ENCODE results near the gene TRIM15. TPM values are rescaled to one million over a fixed set of nuclear protein-coding genes. Genes with fewer than 3 reads are reported as not detected.

Gene TRIM15
- total and polyA plus RNA-seq, 10 of the 15 experiments (the other 5 are each of a cell fraction or from before 2014, with no cell fraction given), result 0.29 TPM; not detected in 9

DNA sequence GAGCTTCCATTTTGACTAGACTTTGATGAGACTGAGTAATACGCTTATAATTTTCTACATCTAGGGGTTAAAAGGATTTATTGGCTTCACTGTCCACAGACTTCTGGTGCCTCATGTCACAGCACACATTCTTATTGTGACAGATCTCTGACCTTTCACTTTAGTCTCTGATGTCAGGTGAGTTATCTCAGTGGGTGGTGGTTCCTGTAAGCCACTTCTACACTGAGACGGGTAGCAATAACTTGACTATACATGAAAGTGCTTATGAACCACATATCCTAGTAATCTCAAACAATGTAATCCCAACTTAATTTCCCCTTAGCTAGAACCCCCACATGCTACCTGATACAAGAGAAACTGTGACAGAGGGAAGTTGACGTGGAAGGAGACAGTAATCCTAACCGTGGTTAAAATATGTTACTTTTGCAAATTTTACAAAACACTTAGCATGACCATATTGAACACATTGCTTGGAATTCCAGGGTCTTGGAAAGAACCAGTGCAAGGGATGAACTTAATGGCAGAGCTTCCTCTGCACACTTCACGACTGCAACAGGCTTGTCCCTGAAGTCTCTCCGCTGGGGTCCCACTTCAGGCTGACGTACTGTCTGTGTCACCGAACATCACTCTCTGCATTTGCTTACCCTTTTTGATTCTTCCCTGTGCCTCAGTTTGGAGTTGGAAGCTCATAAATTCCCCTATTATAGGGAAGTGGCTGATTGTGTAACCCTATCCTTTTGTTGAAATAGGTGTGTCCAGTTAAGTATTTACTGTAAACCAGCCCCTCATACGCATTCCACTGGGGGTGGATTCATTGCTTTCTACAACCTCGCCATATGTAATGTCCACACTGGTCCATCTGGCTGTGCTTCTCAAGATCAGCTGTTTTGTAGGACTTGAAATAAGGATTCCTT, 33.8 kb upstream of the TRIM15 start:
- H3K4me3 ChIP-seq, result no peak overlapping the region
- H3K4me2 ChIP-seq (ENCODE audit: control insufficient read depth, insufficient read depth), result no peak overlapping the region
- TF ChIP-seq YY1 (IDR thresholded peaks at IDR 0.05; ENCODE audit: low read depth, low read length) (no peak), IKZF1 (conservative IDR thresholded peaks at IDR 0.05) (0 out of 2 replicates have a peak, but pooled peaks have one; percentile 12)
- no peak overlapping the region for H3K9ac ChIP-seq (ENCODE audit: control insufficient read depth, insufficient read depth, low read length)
- H3K36me3 ChIP-seq (ENCODE audit: control insufficient read depth in 2 of 2, insufficient read depth in 2 of 2, low read length in 1 of 2), result no peaks in the 10 kb centered on the region
- no TSS peak for BruUV-seq (replicated peaks)
- POLR2A ChIA-PET, result interaction anchor here (1.8 to 4.2 kb wide), 3 partner anchors 23 to 33 kb away, joined by 4 to 41 read pairs (median 8); no protein-coding TSS in a partner anchor
- 64% methylated on average over 10 of the region's 10 CpGs for WGBS (ENCODE audit: insufficient coverage, insufficient replicate concordance, low lambda C conversion rate, missing lambda C conversion rate)
- no peak for FAIRE-seq
- in situ Hi-C loops (cut with MboI), result no loop called here
- CTCF ChIA-PET, result interaction anchor here (1.2 to 8.5 kb wide), 9 partner anchors 14 to 76 kb away, joined by 3 to 561 read pairs (median 11); partner anchors contain the start of genes POLR1H and TRIM31
- SMC1A ChIA-PET (ENCODE audit: uncharacterized antibody, unreplicated experiment), result interaction anchor here (1.1 to 18.7 kb wide), 6 partner anchors 10 to 71 kb away, joined by 3 to 647 read pairs (median 4); partner anchors contain the start of genes PPP1R11 and TRIM31
- no peaks in the 10 kb centered on the region for H4K20me1 ChIP-seq (ENCODE audit: control insufficient read depth, insufficient read depth)
- ATAC-seq, result no peak
- H3K4me1 ChIP-seq (ENCODE audit: control insufficient read depth, insufficient read depth, low read length), result peaks cover 5% of the 10 kb centered on the region
- no peak overlapping the region for H2AFZ ChIP-seq (ENCODE audit: control insufficient read depth, low read depth, low read length)
- H3K9me3 ChIP-seq (replicated peaks; ENCODE audit: control insufficient read depth, insufficient read depth, low read length), result no peaks in the 10 kb centered on the region
- no peaks in the 10 kb centered on the region for H3K79me2 ChIP-seq (ENCODE audit: control insufficient read depth, insufficient read depth, low read length)
- no peak overlapping the region for H3K27ac ChIP-seq (ENCODE audit: control insufficient read depth, insufficient read depth)
- intact Hi-C loops (cut with micrococcal nuclease; ENCODE audit: unreplicated experiment), result loop anchor here (2.0 kb wide), 1 partner anchor 41 kb away; no protein-coding TSS in a partner anchor
- DNase-seq (ENCODE audit: low read depth, low spot score), result no peak
- RAD21 ChIA-PET (ENCODE audit: unreplicated experiment), result interaction anchor here (0.9 to 8.5 kb wide), 7 partner anchors 10 to 69 kb away, joined by 3 to 333 read pairs (median 4); partner anchors contain the start of genes POLR1H, PPP1R11 and TRIM31
- H3K27me3 ChIP-seq (replicated peaks in 1 of 2; ENCODE audit: control insufficient read depth in 2 of 2, insufficient read depth in 2 of 2, low read length in 1 of 2), result peaks cover 4 to 9% of the 10 kb centered on the region in 2 experiments

DNA sequence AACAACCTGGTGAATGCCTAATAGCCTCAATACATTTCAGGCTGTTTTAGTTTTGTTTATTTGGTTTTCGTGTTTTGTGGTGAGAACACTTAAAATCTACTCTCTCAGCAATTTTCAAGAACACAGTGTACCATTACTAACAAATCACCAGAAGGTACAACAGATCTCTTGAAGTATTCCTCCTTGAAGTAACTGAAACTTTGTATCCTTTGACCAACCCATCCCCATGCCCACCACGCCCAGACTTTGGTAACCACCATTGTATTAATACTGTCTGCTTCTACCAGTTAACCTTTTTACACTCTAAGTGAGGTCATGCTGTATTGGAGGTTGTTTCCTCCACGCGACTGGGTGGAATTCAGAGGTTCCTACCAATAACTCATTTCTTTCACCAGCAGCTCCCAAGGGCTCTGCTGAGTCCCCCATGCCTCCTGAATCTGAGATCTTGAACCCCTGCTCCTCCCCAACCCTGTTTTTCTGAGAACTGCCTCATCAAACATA, 33.1 kb upstream of the TRIM15 start:
- no peaks in the 10 kb centered on the region for H3K9me3 ChIP-seq (replicated peaks; ENCODE audit: control insufficient read depth, insufficient read depth, low read length)
- ChIA-PET CTCF (interaction anchor here (1.2 to 8.5 kb wide), 20 partner anchors 8 to 166 kb away, joined by 3 to 561 read pairs (median 8); partner anchors contain the start of genes POLR1H and TRIM31), POLR2A (interaction anchor here (0.6 to 4.2 kb wide), 5 partner anchors 21 to 69 kb away, joined by 3 to 41 read pairs (median 4); partner anchors contain the start of gene POLR1H), SMC1A (ENCODE audit: uncharacterized antibody, unreplicated experiment) (interaction anchor here (1.0 to 18.7 kb wide), 14 partner anchors 8 to 92 kb away, joined by 3 to 647 read pairs (median 4); partner anchors contain the start of genes PPP1R11 and TRIM31), RAD21 (ENCODE audit: unreplicated experiment) (interaction anchor here (1.0 to 8.5 kb wide), 9 partner anchors 8 to 93 kb away, joined by 3 to 333 read pairs (median 4); partner anchors contain the start of genes POLR1H, PPP1R11 and TRIM31)
- no peak overlapping the region; the same call in 1 of the 2 replicates for H3K4me2 ChIP-seq (ENCODE audit: control insufficient read depth, insufficient read depth)
- H3K27me3 ChIP-seq (replicated peaks in 1 of 2; ENCODE audit: control insufficient read depth in 2 of 2, insufficient read depth in 2 of 2, low read length in 1 of 2), result peaks cover 4 to 10% of the 10 kb centered on the region in 2 experiments
- H3K36me3 ChIP-seq (ENCODE audit: control insufficient read depth in 2 of 2, insufficient read depth in 2 of 2, low read length in 1 of 2), result no peaks in the 10 kb centered on the region
- ATAC-seq (peak; percentile 15; the same call in 2 of the 3 replicates), FAIRE-seq (no peak), DNase-seq (ENCODE audit: low read depth, low spot score) (no peak)
- WGBS (ENCODE audit: insufficient coverage, insufficient replicate concordance, low lambda C conversion rate, missing lambda C conversion rate), result 14% methylated on average over 4 of the region's 4 CpGs
- peaks cover 5% of the 10 kb centered on the region for H3K4me1 ChIP-seq (ENCODE audit: control insufficient read depth, insufficient read depth, low read length)
- H3K79me2 ChIP-seq (ENCODE audit: control insufficient read depth, insufficient read depth, low read length), result no peaks in the 10 kb centered on the region
- BruUV-seq (replicated peaks), result no TSS peak
- intact Hi-C loops (cut with micrococcal nuclease; ENCODE audit: unreplicated experiment), result loop anchor here (2.0 kb wide), 1 partner anchor 41 kb away; no protein-coding TSS in a partner anchor
- no peak overlapping the region for H2AFZ ChIP-seq (ENCODE audit: control insufficient read depth, low read depth, low read length)
- in situ Hi-C loops (cut with MboI), result no loop called here
- no peak overlapping the region for H3K27ac ChIP-seq (ENCODE audit: control insufficient read depth, insufficient read depth)
- H4K20me1 ChIP-seq (ENCODE audit: control insufficient read depth, insufficient read depth), result no peaks in the 10 kb centered on the region
- H3K9ac ChIP-seq (ENCODE audit: control insufficient read depth, insufficient read depth, low read length), result no peak overlapping the region
- no peak overlapping the region for H3K4me3 ChIP-seq
- TF ChIP-seq EGR1 (IDR thresholded peaks at IDR 0.05; ENCODE audit: borderline replicate concordance in 1 of 2, low read depth in 2 of 2, low read length in 2 of 2) (no peak), ZZZ3 (IDR thresholded peaks at IDR 0.05; ENCODE audit: control insufficient read depth, insufficient read length, low read depth) (no peak), BMI1 (IDR thresholded peaks at IDR 0.05; ENCODE audit: borderline replicate concordance) (no peak), NBN (IDR thresholded peaks at IDR 0.05) (no peak), NFYA (IDR thresholded peaks at IDR 0.05; ENCODE audit: borderline replicate concordance, low read depth, low read length) (no peak), ZNF274 (IDR thresholded peaks at IDR 0.05; ENCODE audit: insufficient read depth, insufficient read length) (no peak), STAT3 (IDR thresholded peaks at IDR 0.05; ENCODE audit: low read depth, low read length) (no peak), GATAD2B (conservative IDR thresholded peaks at IDR 0.05; ENCODE audit: low read depth) (no peak), FOXM1 (IDR thresholded peaks at IDR 0.05; ENCODE audit: low read depth, low read length) (no peak), SRF (IDR thresholded peaks at IDR 0.05; ENCODE audit: low read depth in 2 of 2, low read length in 2 of 2) (no peak)
- TF ChIP-seq, protein P1, sequence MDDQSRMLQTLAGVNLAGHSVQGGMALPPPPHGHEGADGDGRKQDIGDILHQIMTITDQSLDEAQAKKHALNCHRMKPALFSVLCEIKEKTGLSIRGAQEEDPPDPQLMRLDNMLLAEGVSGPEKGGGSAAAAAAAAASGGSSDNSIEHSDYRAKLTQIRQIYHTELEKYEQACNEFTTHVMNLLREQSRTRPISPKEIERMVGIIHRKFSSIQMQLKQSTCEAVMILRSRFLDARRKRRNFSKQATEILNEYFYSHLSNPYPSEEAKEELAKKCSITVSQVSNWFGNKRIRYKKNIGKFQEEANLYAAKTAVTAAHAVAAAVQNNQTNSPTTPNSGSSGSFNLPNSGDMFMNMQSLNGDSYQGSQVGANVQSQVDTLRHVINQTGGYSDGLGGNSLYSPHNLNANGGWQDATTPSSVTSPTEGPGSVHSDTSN (IDR thresholded peaks at IDR 0.05; ENCODE audit: insufficient replicate concordance, low read depth, low read length), result no peak

All from GM12878 (cell line).